GM19467 (cell line): ENCODE results near the gene DHFR.

ENCODE experiments used
- ATAC-seq: cut with Tn5 transposase; IDR thresholded peaks from one replicate; pipeline ENCODE4 v1.9.1; 2021; ENCODE audit warnings: mild to moderate bottlenecking, moderate library complexity; ENCODE audit not compliant: unreplicated experiment

DHFR gene

DNA sequence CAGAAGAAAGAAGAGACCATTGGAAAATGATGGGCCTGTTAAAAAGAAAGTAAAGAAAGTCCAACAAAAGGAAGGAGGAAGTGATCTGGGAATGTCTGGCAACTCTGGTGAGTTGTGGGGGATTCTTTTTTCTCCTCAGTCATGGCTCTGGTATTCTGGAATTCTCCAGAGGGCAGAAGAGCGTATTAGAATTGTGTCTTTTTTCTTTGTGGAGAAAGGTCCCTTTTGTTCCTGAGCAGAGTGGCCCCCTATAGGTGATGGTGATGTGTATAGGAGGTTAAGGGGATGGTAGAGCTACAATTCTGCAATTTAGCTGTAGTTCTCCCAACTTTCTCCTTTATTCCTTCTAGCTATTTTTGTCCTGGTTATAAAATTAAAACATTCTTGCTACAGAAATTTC, 1.6 kb upstream of the DHFR start:
- ATAC-seq = no peak

GRCh38 chr5:80655231-80655774, 520 bp upstream of the DHFR start:
- ATAC-seq = no peak

GRCh38 chr5:80654054-80654390, 761 bp downstream of the DHFR start:
- ATAC-seq = no peak

DNA sequence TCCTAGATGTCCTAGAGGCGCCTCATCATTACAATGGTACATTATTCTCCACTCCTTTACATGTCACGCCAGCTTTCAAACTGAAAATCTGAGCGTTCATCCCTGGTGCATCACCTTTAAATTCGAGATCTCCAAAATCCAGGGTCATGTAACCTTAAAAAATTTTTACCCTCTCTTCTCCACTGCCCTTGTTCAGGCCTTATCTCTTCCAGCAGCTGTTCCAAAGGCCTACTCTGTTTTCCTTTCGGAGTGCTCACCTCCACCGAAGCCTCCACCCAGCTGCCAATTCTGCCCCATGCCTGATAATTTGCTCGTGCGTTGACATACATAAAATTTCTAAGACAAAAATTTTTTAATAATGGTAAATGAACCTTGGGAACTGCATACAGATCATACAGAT, 1.3 kb downstream of the DHFR start:
- no peak for ATAC-seq

DNA sequence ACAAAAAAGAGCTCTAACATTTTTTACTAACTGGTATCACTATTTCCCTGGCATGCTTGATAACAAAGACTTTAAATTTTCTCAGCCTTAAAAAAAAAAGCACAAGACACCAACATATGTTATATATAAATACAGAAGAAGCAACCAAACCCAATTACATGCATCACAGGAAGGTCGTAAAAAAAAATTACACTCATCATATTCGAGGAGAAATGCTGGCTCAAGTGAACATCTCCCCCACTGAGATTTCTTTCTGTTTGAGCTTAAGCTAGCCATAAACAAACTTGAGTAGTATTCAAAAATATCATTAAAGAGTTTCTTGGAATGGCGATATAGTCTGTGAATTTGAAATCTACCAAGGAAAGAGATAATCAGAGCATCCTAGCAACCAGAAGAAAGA, 7.9 kb downstream of the DHFR start:
- no peak for ATAC-seq

DNA sequence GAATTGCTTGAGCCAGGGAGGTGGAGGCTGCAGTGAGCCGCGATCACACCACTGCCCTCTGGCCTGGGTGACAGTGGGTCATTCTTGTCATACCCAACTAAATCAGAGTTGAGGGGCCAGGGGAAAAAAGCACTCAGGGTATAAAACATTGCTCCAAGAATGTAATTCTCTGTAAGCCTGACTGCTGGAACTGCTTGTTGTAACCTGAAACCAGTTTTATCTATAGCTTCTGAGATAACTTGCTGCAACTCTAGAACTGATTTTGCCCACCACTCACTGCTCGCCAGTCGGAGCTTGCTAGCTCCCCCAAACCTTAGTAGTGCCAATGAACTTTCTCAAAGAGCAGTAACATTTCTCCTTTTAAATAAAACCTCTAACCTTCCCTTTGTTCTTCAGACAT, 9.9 kb downstream of the DHFR start:
- no peak for ATAC-seq

- no peak for ATAC-seq
These were observed 13.4 kb downstream of the DHFR start for GRCh38 chr5:80641353-80641752.

GRCh38 chr5:80634193-80634592, 20.6 kb downstream of the DHFR start:
- no peak for ATAC-seq

DNA sequence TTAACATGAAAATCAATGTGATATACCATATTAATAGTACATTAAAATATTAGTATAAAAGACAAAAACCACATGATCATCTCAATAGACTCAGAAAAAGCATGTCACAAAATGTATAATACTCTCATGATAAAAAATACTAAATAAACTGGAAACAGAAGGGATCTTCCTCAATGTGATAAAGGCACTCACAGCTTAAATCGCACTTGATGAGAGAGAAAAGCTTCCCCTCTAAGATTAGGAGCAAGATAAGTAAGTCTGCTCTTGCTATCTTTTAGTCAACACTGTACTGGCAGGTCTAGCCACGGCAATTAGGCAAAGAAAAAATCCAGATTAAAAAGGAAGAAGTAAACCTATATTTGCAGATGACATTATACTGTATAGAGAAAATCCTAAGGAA, 22.1 kb downstream of the DHFR start:
- ATAC-seq = no peak

- ATAC-seq = no peak
These were observed 23.2 kb downstream of the DHFR start for GRCh38 chr5:80631278-80632259.

DNA sequence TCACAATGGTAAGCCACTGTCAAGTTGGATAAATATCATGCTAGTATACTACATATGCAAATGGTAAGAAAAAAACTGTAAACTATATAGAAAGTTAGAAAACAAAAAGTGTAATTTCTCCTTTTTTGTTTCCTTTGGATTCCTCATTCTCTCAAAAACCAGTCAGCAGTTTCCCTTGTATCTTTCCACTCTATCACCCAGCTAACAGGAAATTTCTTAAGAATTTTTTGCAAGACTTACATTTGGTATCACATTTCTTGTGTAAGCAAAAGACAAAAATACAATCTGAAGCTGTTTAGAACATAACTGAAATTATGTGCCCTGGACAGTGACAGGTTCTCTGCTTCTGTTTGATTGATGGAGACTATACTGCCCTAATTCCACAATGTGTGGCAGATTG, 25.5 kb downstream of the DHFR start:
- no peak for ATAC-seq

DNA sequence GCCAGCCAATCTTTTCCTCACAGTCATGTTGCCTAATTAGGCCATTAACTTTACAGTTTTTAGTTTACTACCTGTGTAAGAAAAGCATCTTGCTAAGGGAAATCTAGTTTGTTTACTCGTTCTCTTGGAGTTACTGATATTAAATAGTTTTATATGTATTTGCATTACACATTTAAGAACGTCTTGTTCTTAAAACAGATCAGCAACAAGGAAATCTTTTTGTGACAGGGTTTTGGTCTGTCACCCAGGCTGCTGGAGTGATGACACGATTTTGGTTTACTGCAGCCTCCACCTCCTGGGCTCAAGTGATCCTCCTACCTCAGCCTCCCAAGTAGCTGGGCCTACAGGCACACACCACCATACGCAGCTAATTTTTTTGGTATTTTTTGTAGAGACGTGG, 29.6 kb downstream of the DHFR start:
- ATAC-seq = no peak

GRCh38 chr5:80623999-80624398, 30.8 kb downstream of the DHFR start:
- no peak for ATAC-seq

DNA sequence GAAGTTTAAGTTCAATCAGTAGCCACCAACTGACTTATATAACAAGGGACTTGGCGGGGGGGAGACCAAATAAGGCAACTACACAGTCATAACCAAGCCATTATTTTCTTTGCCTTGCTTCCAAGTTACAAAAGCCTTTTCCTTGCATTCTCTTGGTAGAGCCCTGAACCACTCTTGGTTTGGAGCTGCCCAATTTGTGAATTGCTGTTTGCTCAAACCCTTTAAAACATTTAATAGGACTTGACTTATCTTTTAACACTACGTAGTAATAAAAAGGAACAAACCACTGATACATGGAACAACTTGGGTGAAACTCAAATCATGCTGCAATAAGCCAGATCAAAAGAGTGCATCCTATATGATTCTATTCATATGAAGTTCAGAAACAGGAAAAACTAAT, 32.0 kb downstream of the DHFR start:
- ATAC-seq = no peak

DNA sequence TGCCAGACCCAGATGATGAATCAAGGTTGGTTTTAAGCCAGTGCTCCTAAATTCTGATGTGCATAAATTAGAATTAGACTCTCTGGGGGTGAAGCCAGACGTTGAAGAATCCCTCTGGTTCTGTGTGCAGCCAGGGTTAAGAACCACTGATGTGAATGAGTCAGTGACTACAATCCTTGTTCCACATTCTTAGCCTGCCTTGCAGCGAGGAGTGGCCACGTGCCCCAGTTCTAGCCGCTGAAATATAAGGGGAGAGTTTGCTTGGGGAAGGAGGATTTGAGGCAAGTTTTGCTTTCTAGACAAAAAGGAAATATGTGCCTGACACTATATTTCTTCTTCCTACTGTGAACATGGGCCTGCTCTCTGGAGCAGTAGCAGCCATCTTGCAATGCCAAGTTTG, 34.6 kb downstream of the DHFR start:
- no peak for ATAC-seq

DNA sequence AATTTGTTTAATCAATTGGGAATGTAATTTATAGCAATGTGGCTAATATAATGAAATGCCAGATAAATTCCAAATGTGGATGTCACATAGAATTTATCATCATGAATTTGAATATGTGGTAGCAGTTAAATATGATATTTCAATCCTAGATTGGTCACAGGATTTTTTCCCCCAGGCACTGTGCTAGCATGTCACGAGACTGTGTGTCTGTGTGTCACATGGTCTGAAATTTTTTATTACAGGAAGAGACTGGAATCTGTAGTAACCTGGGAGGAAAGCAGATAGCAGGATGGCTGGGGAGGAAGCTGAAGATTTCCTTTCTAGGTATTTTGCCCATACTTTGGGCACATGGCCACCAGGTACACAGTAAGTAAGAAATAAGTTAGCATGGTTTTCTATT, 35.7 kb downstream of the DHFR start:
- no peak for ATAC-seq

DNA sequence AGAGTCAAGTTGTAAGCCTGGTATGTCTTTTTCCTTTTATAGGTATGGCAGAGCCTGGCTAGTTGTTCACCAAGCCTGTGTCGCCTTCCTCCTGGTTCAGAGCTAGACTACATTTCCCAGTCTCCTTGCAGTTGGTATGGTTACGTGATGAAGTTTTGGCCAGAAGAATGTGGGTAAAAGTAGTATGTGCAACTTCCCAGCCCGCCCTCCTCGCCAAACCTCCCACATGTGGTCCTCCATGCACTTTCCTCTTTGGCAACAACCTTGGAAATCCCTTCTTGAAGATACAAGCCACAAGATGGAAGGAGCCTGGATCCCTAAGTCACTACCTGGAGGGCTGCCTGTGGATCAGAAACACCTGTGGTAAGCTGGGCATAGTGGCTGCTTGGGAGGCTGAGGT, 36.3 kb downstream of the DHFR start:
- no peak for ATAC-seq

- ATAC-seq = no peak
These were observed 39.4 kb downstream of the DHFR start for GRCh38 chr5:80615266-80615914.

- no peak for ATAC-seq
These were observed 45.1 kb downstream of the DHFR start for GRCh38 chr5:80609692-80610091.

DNA sequence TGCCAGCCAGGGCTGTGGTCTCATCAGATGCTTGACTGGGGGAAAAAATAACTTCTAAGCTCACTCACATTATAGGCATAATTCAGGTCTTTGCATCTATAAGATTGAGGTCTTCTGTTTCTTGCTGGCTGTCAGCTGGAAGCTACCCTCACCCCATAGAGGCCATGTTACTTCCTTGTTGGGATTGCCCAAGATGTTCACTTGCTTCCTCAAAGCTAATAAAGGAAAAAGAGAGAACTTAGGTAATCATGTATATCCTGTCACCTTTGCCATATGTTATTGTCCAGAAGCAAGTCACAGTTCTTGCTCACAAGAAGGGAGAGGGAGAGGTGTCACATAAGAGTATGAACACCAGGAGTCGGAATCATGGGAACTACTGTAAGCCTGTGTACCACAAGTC, 46.1 kb downstream of the DHFR start:
- no peak for ATAC-seq

GRCh38 chr5:80607832-80608231, 47.0 kb downstream of the DHFR start:
- no peak for ATAC-seq

DNA sequence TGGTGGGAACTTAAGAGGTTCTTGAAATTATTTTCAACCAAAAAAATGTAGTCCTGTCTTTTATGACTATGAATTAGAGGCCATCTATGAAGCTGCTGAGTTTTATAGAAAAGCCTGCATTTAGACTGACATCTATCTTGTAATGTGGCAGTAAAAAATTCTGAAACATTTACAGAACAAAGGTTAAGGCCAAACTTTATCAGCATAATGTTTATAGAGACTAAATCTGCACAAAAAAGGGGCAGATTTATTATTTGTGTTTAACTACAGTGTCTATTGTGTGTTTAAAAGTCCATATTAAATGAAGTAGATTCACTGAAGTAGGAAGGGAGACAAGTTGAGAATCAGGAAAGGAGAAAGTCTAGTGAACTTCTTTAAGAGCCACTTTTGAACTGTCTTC, 47.4 kb downstream of the DHFR start:
- no peak for ATAC-seq
